ENCODE data around the gene APOBR.
"Not testable (repeated sequence)": the region's sequence is repeated elsewhere in the genome, so short reads cannot be mapped to it uniquely, and the experiment has no call there.

APOBR gene

GRCh38 chr16:28500476-28501180, 6.2 kb downstream of the APOBR start:
- H4K8ac ChIP-seq (ENCODE audit: low read length); H2BK120ac ChIP-seq (ENCODE audit: low read depth, low read length); H3K9me3 ChIP-seq (ENCODE audit: control insufficient read depth, low read length); H3K9ac ChIP-seq (ENCODE audit: low read length); H2BK15ac ChIP-seq (ENCODE audit: low read depth, poor library complexity, severe bottlenecking); H3K4ac ChIP-seq (ENCODE audit: low read depth in 1 of 2, low read length in 2 of 2); H3K4me2 ChIP-seq (ENCODE audit: low read length, poor library complexity, severe bottlenecking); H2AFZ ChIP-seq (ENCODE audit: low read depth, low read length); H3K14ac ChIP-seq (ENCODE audit: low read length in 2 of 2); H3K18ac ChIP-seq (ENCODE audit: low read depth in 1 of 2, low read length in 2 of 2); H2BK5ac ChIP-seq (ENCODE audit: low read depth, low read length, poor library complexity, severe bottlenecking); H3K27ac ChIP-seq (ENCODE audit: low read length, poor library complexity, severe bottlenecking); H2AK5ac ChIP-seq (ENCODE audit: low read length, severe bottlenecking); H3K4me3 ChIP-seq (ENCODE audit: insufficient read depth in 1 of 2, low read depth in 1 of 2, low read length in 2 of 2); H4K91ac ChIP-seq (ENCODE audit: low read length); H2BK12ac ChIP-seq (ENCODE audit: low read length in 2 of 2); H3K23ac ChIP-seq (ENCODE audit: low read length in 2 of 2); H3K79me1 ChIP-seq (replicated peaks; ENCODE audit: low read length, poor library complexity, severe bottlenecking); DNase-seq; H3K4me1 ChIP-seq (ENCODE audit: control insufficient read depth, insufficient read depth, low read depth, low read length); H3K36me3 ChIP-seq (ENCODE audit: control insufficient read depth in 1 of 2, insufficient read depth in 2 of 2, low read depth in 1 of 2, low read length in 2 of 2): not testable (repeated sequence)
- H3K27me3 ChIP-seq (ENCODE audit: control insufficient read depth in 1 of 2, insufficient read depth in 1 of 2, low read length in 2 of 2): peaks cover 23 to 55% of the 10 kb centered on the region in 2 experiments
- 86% methylated on average over 13 of the region's 18 CpGs for WGBS

GRCh38 chr16:28501258-28502232, 7.1 kb downstream of the APOBR start:
- Histone ChIP-seq H3K79me1 (replicated peaks; ENCODE audit: low read length, poor library complexity, severe bottlenecking) (no peaks in the 10 kb centered on the region), H3K4me1 (ENCODE audit: control insufficient read depth, insufficient read depth, low read depth, low read length) (peaks cover 9% of the 10 kb centered on the region), H3K27ac (ENCODE audit: low read length, poor library complexity, severe bottlenecking) (no peak overlapping the region), H2BK5ac (ENCODE audit: low read depth, low read length, poor library complexity, severe bottlenecking) (no peak overlapping the region), H3K23ac (ENCODE audit: low read length in 2 of 2) (no peak overlapping the region), H2AFZ (ENCODE audit: low read depth, low read length) (no peak overlapping the region), H2BK15ac (ENCODE audit: low read depth, poor library complexity, severe bottlenecking) (no peak overlapping the region), H3K9me3 (ENCODE audit: control insufficient read depth, low read length) (no peaks in the 10 kb centered on the region), H2AK5ac (ENCODE audit: low read length, severe bottlenecking) (no peak overlapping the region), H3K36me3 (ENCODE audit: control insufficient read depth in 1 of 2, insufficient read depth in 2 of 2, low read depth in 1 of 2, low read length in 2 of 2) (no peaks in the 10 kb centered on the region), H2BK12ac (ENCODE audit: low read length in 2 of 2) (no peak overlapping the region), H3K14ac (ENCODE audit: low read length in 2 of 2) (no peak overlapping the region), H3K4me3 (ENCODE audit: insufficient read depth in 1 of 2, low read depth in 1 of 2, low read length in 2 of 2) (no peak overlapping the region), H3K18ac (ENCODE audit: low read depth in 1 of 2, low read length in 2 of 2) (no peak overlapping the region), H3K4me2 (ENCODE audit: low read length, poor library complexity, severe bottlenecking) (no peak overlapping the region), H3K27me3 (ENCODE audit: control insufficient read depth in 1 of 2, insufficient read depth in 1 of 2, low read length in 2 of 2) (peaks cover 32 to 64% of the 10 kb centered on the region in 2 experiments), H2BK120ac (ENCODE audit: low read depth, low read length) (no peak overlapping the region), H4K8ac (ENCODE audit: low read length) (no peak overlapping the region), H3K9ac (ENCODE audit: low read length) (no peak overlapping the region), H3K4ac (ENCODE audit: low read depth in 1 of 2, low read length in 2 of 2) (no peak overlapping the region), H4K91ac (ENCODE audit: low read length) (no peak overlapping the region)
- no peak for DNase-seq
- WGBS: 80% methylated on average over 18 of the region's 19 CpGs

- Histone ChIP-seq H3K4ac (ENCODE audit: low read depth in 1 of 2, low read length in 2 of 2) (no peak overlapping the region), H2BK120ac (ENCODE audit: low read depth, low read length) (no peak overlapping the region), H3K4me1 (ENCODE audit: control insufficient read depth, insufficient read depth, low read depth, low read length) (peaks cover 9% of the 10 kb centered on the region), H4K8ac (ENCODE audit: low read length) (no peak overlapping the region), H3K79me1 (replicated peaks; ENCODE audit: low read length, poor library complexity, severe bottlenecking) (no peaks in the 10 kb centered on the region), H3K27ac (ENCODE audit: low read length, poor library complexity, severe bottlenecking) (no peak overlapping the region), H2AFZ (ENCODE audit: low read depth, low read length) (no peak overlapping the region), H2AK5ac (ENCODE audit: low read length, severe bottlenecking) (no peak overlapping the region), H3K4me3 (ENCODE audit: insufficient read depth in 1 of 2, low read depth in 1 of 2, low read length in 2 of 2) (no peak overlapping the region), H2BK5ac (ENCODE audit: low read depth, low read length, poor library complexity, severe bottlenecking) (no peak overlapping the region), H3K18ac (ENCODE audit: low read depth in 1 of 2, low read length in 2 of 2) (no peak overlapping the region), H3K9me3 (ENCODE audit: control insufficient read depth, low read length) (no peaks in the 10 kb centered on the region), H4K91ac (ENCODE audit: low read length) (no peak overlapping the region), H3K27me3 (ENCODE audit: control insufficient read depth in 1 of 2, insufficient read depth in 1 of 2, low read length in 2 of 2) (peaks cover 40 to 70% of the 10 kb centered on the region in 2 experiments), H3K14ac (ENCODE audit: low read length in 2 of 2) (no peak overlapping the region), H3K36me3 (ENCODE audit: control insufficient read depth in 1 of 2, insufficient read depth in 2 of 2, low read depth in 1 of 2, low read length in 2 of 2) (no peaks in the 10 kb centered on the region), H2BK12ac (ENCODE audit: low read length in 2 of 2) (no peak overlapping the region), H3K9ac (ENCODE audit: low read length) (no peak overlapping the region), H2BK15ac (ENCODE audit: low read depth, poor library complexity, severe bottlenecking) (no peak overlapping the region), H3K23ac (ENCODE audit: low read length in 2 of 2) (no peak overlapping the region), H3K4me2 (ENCODE audit: low read length, poor library complexity, severe bottlenecking) (no peak overlapping the region)
- 84% methylated on average over 2 of the region's 2 CpGs for WGBS
- no peak for DNase-seq
These were observed 7.8 kb downstream of the APOBR start for GRCh38 chr16:28502290-28502689.
